GM18907 (cell line): ENCODE results near the gene DLEC1.
A peak's percentile ranks its signal among the peaks of the same experiment; 100 is the strongest.
"Not testable (repeated sequence)": the region's sequence is repeated elsewhere in the genome, so short reads cannot be mapped to it uniquely, and the experiment has no call there.

Experiments
- ATAC-seq: cut with Tn5 transposase; IDR thresholded peaks from one replicate; pipeline ENCODE4 v1.9.1; 2021; ENCODE audit warnings: mild to moderate bottlenecking, moderate library complexity; ENCODE audit not compliant: unreplicated experiment

DLEC1 gene

DNA sequence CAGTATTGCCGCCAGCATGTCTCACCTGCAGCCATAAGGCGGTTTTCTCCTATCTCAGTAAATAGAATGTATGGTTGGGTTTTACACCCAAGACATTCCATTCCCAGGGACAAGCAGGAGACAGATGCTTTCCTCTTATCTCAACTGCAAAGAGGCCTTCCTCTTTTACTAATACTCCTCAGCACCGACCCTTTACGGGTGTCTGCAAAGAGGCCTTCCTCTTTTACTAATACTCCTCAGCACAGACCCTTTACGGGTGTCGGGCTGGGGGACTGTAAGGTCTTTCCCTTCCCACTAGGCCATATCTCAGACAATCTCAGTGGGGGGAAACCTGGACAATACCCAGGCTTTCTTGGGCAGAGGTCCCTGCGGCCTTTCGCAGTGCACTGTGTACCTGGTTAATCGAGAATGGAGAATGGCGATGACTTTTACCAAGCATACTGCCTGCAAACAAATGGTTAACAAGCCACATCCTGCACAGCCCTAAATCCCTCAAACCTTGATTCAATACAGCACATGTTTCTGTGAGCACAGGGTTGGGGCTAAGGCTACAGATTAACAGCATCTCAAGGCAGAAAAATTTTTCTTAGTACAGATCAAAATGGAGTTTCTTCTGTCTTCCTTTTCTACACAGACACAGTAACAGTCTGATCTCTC, 96.7 kb downstream of the DLEC1 start:
- not testable (repeated sequence) for ATAC-seq

DNA sequence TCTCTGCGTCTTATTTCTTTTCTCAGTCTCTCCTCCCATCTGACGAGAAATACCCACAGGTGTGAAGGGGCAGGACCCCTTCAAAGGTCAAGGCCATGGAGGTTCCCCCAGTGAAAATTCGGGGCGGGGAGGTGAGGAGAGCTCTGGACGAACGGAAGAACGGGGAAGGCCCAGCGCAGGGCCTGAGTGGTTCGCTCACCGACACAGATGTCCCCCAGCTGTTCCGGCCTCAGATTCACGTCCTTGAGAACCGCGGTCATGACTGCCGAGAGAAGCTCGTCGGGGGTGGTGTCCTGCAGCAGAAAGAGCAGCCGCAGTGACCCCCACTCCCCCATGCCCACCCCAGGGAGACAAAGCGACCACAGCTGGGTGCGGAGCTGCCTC, 97.4 kb downstream of the DLEC1 start:
- ATAC-seq: peak; percentile 13

DNA sequence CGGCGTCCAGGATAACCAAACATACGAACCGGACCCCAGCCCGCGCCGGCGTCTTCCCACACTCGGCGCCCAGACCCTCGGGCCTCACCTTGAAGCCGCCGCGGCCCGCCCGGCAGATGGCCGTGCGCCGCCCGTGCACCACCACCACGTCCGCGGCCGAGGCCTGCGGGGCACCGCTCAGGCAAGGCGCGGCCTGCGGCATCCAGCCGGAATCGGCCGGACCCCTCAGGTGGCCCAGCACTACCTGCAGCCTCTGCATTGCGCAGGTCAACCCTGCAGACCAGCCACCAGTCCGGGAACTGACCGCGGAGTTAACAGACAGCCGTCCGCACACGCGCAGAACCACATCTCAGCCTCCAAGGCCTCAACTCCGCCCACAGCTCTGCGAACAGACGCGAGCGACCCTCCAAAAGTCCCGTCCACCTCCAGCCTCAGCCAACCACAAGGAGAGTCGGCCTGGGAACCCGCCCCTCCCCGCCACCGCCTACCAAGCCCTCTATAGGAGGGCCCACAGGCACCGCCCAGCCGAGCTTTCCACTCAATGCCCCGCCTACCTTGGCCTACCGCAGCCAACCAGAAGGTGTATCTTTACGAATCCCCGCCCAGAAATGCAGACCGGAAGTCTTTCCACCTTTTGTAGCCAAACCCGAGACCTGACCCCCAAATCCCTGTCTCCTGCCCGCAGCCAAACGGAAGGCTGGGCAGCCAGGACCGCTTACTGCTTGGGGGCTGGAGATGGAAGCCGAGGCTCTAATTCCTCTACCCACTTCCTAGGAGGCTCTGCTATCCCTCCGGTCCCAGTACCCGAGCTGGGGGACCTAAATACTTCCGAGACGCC, 98.0 kb downstream of the DLEC1 start, which contains the start of gene ACAA1:
Gene ACAA1 (minus strand): TSS at position 351 of the 838 bp plus-strand sequence. CDS start 92 bp downstream, at position 259.
- ATAC-seq: peak; percentile 91

DNA sequence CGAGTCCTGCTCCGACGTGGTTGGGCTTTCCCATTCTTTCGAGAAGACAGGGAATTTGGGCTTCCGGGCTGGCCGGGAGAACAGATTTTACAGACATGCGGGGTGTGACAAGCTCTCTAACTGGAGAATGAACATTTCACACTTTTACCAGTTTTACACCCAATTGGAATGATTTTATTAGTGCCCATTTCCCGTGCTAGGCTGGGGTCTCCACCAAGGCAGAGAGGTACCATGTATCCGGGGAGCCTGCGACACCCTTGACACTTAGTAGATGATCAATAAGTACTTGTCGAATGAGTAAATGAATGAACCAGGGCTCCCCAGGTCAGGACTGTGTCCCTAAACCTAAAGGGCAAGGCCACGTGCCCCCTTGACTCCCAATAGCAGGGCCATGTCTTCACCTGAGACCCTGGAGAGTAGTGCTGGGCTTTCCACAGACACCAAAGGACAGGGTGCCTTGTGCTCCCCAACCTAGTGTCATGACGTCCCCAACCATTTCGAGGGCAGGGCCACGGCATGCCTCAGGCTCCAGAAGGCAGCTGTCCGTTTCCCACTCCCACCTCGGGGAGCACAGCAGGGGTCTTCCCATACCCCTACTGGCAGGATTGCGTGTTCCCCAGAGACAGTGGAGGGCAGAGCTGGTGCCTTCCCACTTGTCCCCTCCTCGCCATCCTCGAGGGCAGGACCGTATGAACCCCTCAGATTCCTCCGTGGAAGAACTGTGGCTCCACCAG, 98.8 kb downstream of the DLEC1 start:
- no peak for ATAC-seq

DNA sequence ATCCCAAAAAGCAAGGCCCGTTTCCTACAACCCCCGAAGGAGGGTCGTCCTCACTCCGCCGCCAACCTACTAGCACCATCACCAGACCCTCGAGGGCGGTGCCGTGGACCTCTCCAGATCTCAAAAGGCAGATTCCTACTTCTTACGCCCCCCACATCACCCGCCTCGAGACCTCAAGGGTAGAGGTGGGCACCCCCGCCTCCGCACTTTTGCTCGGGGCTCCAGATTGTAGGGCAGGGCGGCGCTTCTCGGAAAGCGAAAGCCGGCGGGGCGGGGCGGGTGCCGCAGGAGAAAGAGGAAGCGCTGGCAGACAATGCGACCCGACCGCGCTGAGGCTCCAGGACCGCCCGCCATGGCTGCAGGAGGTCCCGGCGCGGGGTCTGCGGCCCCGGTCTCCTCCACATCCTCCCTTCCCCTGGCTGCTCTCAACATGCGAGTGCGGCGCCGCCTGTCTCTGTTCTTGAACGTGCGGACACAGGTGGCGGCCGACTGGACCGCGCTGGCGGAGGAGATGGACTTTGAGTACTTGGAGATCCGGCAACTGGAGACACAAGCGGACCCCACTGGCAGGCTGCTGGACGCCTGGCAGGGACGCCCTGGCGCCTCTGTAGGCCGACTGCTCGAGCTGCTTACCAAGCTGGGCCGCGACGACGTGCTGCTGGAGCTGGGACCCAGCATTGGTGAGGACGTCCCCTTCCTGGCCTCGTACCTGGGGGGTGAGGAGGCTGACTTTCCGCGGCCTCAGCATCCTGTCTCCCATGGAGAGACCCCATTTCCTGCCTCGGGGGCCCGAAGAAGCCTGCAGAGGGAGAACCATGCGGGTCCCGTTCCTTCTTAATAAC, 99.6 kb downstream of the DLEC1 start, which contains the start of gene MYD88:
Gene MYD88 (plus strand): TSS at position 313 of the 842 bp plus-strand sequence. CDS start 40 bp downstream, at position 353.
- ATAC-seq: peak; percentile 46

GRCh38 chr3:38139191-38139590, 100.2 kb downstream of the DLEC1 start:
- ATAC-seq: no peak

- no peak for ATAC-seq
Observed at GRCh38 chr3:38139652-38140051, 100.6 kb downstream of the DLEC1 start.

- ATAC-seq: no peak
Observed at GRCh38 chr3:38140326-38141172, 101.5 kb downstream of the DLEC1 start.

GRCh38 chr3:38141173-38141951, 102.4 kb downstream of the DLEC1 start:
- no peak for ATAC-seq

GRCh38 chr3:38141952-38142273, 102.9 kb downstream of the DLEC1 start:
- ATAC-seq: no peak

- ATAC-seq: no peak
Observed at GRCh38 chr3:38142959-38143358, 104.0 kb downstream of the DLEC1 start.

DNA sequence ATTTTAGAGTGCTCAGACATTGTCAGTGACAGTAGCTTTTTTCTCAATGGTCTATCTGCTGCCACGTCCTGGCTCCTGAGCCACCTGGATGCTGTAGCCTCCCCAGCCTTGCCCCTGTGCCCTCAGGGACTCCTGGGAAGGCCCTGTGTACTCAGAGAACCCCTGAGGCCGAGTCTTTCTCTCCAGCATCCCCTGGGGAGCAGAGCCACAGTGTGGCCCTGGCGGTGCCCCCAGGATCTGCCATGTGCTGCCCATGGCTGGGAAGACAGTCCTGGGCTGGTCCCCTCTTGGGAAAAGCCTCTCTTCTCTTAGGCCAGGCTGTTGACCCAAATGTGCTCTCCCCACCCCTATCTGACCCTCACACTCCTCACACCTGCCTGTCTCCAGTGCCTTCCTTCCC, 104.5 kb downstream of the DLEC1 start:
- ATAC-seq: no peak

- no peak for ATAC-seq
Observed at GRCh38 chr3:38146504-38146903, 107.5 kb downstream of the DLEC1 start.

DNA sequence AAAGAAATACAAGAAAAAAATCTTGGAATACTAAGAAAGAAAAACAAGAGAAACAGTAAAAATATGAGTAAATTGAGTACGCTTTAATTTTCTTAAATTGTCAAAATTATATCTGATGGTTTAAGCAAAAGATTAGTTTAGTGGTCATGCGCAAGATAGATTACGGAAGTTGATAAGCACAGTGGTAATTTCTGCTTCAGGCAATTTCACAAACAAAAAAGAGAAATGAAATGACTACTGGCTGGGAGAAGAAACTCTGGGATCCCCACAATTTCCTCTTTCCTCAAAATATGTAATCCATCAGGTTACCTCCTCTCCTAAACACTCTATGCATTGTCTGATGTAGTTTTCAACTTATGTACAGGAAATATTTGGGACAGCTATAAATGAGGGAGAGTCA, 108.4 kb downstream of the DLEC1 start:
- ATAC-seq: no peak

- ATAC-seq: no peak
Observed at GRCh38 chr3:38148311-38148882, 109.4 kb downstream of the DLEC1 start.

- no peak for ATAC-seq
Observed at GRCh38 chr3:38149708-38150107, 110.7 kb downstream of the DLEC1 start.

DNA sequence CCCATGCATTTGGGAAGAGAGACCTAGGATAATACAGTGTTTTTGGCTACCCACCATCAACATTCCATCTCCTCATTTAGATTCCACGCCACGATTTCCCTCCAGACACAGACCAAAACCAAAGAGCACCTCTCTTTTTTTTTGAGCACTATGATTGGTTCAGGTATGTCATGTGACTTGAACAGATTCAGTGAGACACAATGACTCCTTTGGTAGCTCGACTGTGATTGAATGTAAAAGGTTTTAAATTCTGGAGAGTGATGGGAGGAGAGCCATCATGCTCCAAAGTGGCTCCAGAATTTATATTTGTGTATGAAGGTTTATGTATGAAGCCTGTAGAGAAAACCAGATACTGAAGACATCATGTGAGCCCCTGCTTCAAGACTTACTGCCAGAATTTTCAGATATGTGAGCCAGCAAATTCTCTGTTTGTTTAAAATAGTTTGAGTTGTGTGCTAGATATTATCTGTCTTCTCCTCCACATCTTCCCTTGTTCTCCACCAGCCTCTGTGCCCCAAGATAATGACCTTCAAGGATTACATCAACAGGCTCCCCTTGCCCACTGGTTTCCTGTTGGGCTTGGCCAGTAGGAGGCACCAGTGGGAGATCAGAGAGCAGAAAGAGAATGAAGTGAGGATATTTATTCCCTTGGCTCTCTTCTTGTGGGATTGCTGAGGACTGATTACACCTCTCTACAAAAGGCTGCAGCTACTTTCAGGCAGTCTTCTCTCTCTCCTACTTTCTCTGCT, 111.9 kb downstream of the DLEC1 start:
- ATAC-seq: no peak

DNA sequence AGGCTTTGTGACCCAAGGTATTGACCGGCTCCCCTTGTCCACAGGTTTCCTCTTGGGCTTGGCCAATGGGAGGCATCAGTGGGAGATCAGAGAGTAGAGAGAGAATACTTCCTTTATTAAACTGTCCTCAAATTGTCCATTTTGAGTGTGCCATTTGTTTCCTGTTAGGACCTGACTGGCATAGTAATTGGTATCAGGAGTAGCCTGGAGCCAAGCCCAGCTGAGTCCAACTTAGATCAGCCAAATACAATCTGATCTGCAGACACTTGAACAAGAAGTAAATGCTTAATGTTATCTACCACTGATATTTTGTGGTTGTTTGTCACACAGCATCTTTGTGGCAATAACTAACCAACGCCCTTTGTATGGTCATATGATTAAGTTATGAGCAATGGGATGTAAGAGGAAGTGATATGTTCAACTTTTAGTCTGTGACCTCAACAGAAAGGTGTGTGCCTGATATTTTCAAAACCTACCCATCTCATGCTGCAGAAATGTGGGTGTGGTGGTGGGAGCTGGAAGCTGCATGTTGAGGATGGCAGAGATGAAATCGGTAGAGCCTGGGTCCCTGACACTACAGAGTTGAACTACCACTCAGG, 112.8 kb downstream of the DLEC1 start:
- ATAC-seq: no peak
